K562 (cell line): ENCODE measurements around the gene TSG101. TPM values are rescaled to one million over a fixed set of nuclear protein-coding genes. Genes with fewer than 3 reads are reported as not detected.
A peak's percentile ranks its signal among the peaks of the same experiment; 100 is the strongest.

Experiments
- BDP1 ChIP-seq: IDR thresholded peaks from 3 replicates; pipeline ENCODE4 v1.6.1; 2011; ENCODE audit not compliant: insufficient read length, insufficient read depth
- CREB5 ChIP-seq: fragments of 250-450 bp; sonication (Bioruptor Pico); IDR thresholded peaks from 2 replicates; pipeline ENCODE4 v1.5.0; 2020; ENCODE audit warnings: mild to moderate bottlenecking
- DLX4 ChIP-seq: fragments of 250-450 bp; sonication (Bioruptor Pico); IDR thresholded peaks from 2 replicates; pipeline ENCODE4 v1.6.1; 2021; ENCODE audit warnings: mild to moderate bottlenecking
- KLF13 ChIP-seq: fragments of 450-650 bp; IDR thresholded peaks from 2 replicates; pipeline ENCODE4 v1.6.1; 2016; ENCODE audit warnings: missing genetic modification characterization, low read depth, mild to moderate bottlenecking, missing compliant biosample characterization, moderate library complexity, borderline replicate concordance
- LARP7 ChIP-seq: fragments of 450-650 bp; IDR thresholded peaks from 2 replicates; pipeline ENCODE4 v1.6.1; 2016
- TAF9B ChIP-seq: fragments of 450-650 bp; IDR thresholded peaks from 2 replicates; pipeline ENCODE4 v1.6.1; 2018; ENCODE audit warnings: mild to moderate bottlenecking; ENCODE audit not compliant: partially characterized antibody
- TFAM ChIP-seq: fragments of 250-450 bp; sonication (Bioruptor Pico); conservative IDR thresholded peaks from 2 replicates; pipeline ENCODE4 v1.5.0; 2021; ENCODE audit warnings: mild to moderate bottlenecking, moderate library complexity
- TFE3 ChIP-seq: fragments of 450-650 bp; formaldehyde crosslinking; IDR thresholded peaks from 2 replicates; pipeline ENCODE4 v1.4.0; 2020; ENCODE audit warnings: mild to moderate bottlenecking, mixed read lengths
- U2AF1 ChIP-seq: fragments of 200-400 bp; formaldehyde crosslinking; optimal IDR thresholded peaks from 2 replicates; pipeline ENCODE3; 2017; ENCODE audit warnings: mild to moderate bottlenecking, low read depth, low read length, moderate library complexity
- UBTF ChIP-seq, 2 experiments: IDR thresholded peaks; 2 replicates each; pipeline ENCODE4 v1.6.1; 2012; ENCODE audit warnings: improper control_type of control experiment in 2 of 2, low read depth in 2 of 2, low read length in 2 of 2, borderline replicate concordance in 1 of 2
- ZNF584 ChIP-seq: fragments of 200-800 bp; sonication (Bioruptor generic); IDR thresholded peaks from 2 replicates; pipeline ENCODE4 v1.6.1; 2016; ENCODE audit warnings: low read depth, mild to moderate bottlenecking, missing genetic modification characterization, missing compliant biosample characterization
- ZNF75A ChIP-seq: fragments of 450-650 bp; formaldehyde crosslinking; IDR thresholded peaks from 2 replicates; pipeline ENCODE4 v1.4.0; 2020; ENCODE audit warnings: mild to moderate bottlenecking
- polyA plus RNA-seq, 8 experiments: library from polyadenylated mRNA; depleted of rRNA in 4 of 8; stranded (reverse) in 5 of 8; unstranded in 3 of 8; fragments of >200 nt; fragmentation: Nextera tagmentation in 2 of 8; fragmentation: Illumina TruSeq in 1 of 8; extraction: Ambion mirVana in 2 of 8; extraction: Trizol in 1 of 8; gene quantifications; 2 replicates each; pipeline versions ENCODE4 v1.2.1 to v1.2.3, GENCODE V29; 2011 to 2014; ENCODE audit warnings: inconsistent platforms in 1 of 8, missing spikeins in 1 of 8
- total RNA-seq, 7 experiments: library from RNA; depleted of rRNA in 6 of 7; stranded (reverse); fragments of >200 nt in 6 of 7; fragmentation: Illumina TruSeq in 2 of 7; extraction: Trizol in 2 of 7; gene quantifications; 2 replicates each; pipeline versions ENCODE4 v1.2.1 to v1.2.3, GENCODE V29; 2011 to 2021; ENCODE audit warnings: low replicate concordance in 1 of 7
- TF ChIP-seq, protein P1 (sequence below): fragments of 450-650 bp; formaldehyde crosslinking; IDR thresholded peaks from 2 replicates; pipeline ENCODE4 v1.4.0; 2020; ENCODE audit warnings: mild to moderate bottlenecking, moderate library complexity
- TF ChIP-seq, protein P2 (sequence below): sonication (generic); formaldehyde crosslinking; IDR thresholded peaks from 2 replicates; pipeline ENCODE4 v1.8.0; 2022; ENCODE audit warnings: missing genetic modification reagents, mild to moderate bottlenecking, borderline replicate concordance
- TF ChIP-seq, protein P3 (sequence below): fragments of 450-650 bp; IDR thresholded peaks from one replicate; pipeline ENCODE4 v1.6.1; 2018; ENCODE audit warnings: mild to moderate bottlenecking, moderate library complexity; ENCODE audit not compliant: partially characterized antibody

TSG101 gene
- total and polyA plus RNA-seq, 9 of the 15 experiments (the other 6 are each of a cell fraction or from before 2014, with no cell fraction given), result 24.6 to 141 (median 60.0) TPM

DNA sequence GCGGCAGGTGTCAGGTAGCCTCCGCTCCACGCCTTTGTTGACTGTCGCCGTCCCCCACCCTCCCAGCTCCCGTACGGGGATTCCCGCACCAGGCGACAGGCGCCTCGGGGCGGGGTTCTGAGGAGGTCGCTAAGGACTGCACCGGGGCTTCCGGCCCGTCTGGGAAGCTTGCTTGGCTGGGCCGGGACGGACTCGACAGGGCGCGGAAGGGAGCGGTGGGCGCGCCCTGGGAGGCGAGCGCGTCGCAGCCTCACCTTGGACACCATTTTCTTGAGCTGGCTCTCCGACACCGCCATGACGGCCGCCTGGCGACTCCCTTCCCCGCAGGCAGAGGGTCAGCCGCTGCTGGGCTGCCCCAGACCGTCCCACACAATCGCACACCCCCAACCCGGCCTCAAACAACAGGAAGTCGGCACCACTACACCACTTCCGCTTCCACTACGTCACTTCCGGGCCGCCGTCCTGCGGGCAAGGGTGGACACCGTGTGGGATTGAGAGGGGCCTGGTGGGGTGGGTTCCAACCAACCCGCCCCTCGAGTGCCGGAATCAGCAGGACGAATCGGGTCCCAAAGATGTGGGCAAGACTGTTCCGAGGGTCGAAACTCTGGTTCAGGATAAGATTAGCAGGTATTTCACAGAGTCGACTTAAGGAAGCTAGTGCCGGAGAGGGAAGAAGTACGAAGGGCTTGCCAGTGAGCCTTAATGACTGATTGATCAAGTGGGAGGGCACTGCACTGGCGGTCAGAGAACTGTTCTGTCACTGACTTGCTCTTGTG, at the start of gene TSG101 (continued):
- TF ChIP-seq CREB5 (CRISPR knock-in tag) (no peak), UBTF (IDR thresholded peaks at IDR 0.05; ENCODE audit: borderline replicate concordance in 1 of 2, low read depth in 2 of 2, low read length in 2 of 2) (peak; percentile 76 to 78; a peak in 3 of 4 replicates), ZNF584 (CRISPR knock-in tag) (no peak), TAF9B (peak; percentile 88), U2AF1 (peak; percentile 54), KLF13 (tag) (peak; percentile 67; the same call in 1 of the 2 replicates), TFAM (CRISPR knock-in tag) (no peak), BDP1 (no peak), DLX4 (CRISPR knock-in tag) (no peak), ZNF75A (CRISPR knock-in tag) (no peak), LARP7 (0 out of 2 replicates have a peak, but pooled peaks have one; percentile 5), TFE3 (no peak)
- TF ChIP-seq, protein P1, sequence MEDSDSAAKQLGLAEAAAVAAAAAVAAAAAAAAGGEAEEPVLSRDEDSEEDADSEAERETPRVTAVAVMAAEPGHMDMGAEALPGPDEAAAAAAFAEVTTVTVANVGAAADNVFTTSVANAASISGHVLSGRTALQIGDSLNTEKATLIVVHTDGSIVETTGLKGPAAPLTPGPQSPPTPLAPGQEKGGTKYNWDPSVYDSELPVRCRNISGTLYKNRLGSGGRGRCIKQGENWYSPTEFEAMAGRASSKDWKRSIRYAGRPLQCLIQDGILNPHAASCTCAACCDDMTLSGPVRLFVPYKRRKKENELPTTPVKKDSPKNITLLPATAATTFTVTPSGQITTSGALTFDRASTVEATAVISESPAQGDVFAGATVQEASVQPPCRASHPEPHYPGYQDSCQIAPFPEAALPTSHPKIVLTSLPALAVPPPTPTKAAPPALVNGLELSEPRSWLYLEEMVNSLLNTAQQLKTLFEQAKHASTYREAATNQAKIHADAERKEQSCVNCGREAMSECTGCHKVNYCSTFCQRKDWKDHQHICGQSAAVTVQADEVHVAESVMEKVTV, result no peak; the same call in 1 of the 2 replicates
- TF ChIP-seq, protein P2, sequence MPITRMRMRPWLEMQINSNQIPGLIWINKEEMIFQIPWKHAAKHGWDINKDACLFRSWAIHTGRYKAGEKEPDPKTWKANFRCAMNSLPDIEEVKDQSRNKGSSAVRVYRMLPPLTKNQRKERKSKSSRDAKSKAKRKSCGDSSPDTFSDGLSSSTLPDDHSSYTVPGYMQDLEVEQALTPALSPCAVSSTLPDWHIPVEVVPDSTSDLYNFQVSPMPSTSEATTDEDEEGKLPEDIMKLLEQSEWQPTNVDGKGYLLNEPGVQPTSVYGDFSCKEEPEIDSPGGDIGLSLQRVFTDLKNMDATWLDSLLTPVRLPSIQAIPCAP (CRISPR knock-in tag), result no peak
- TF ChIP-seq, protein P3, sequence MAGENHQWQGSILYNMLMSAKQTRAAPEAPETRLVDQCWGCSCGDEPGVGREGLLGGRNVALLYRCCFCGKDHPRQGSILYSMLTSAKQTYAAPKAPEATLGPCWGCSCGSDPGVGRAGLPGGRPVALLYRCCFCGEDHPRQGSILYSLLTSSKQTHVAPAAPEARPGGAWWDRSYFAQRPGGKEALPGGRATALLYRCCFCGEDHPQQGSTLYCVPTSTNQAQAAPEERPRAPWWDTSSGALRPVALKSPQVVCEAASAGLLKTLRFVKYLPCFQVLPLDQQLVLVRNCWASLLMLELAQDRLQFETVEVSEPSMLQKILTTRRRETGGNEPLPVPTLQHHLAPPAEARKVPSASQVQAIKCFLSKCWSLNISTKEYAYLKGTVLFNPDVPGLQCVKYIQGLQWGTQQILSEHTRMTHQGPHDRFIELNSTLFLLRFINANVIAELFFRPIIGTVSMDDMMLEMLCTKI, result no peak
